ENCODE data around the gene ZDBF2. TPM values are rescaled to one million over a fixed set of nuclear protein-coding genes. Genes with fewer than 3 reads are reported as not detected.

ZDBF2 gene
- total and polyA plus RNA-seq, 9 of the 15 experiments (the other 6 are each of a cell fraction or from before 2014, with no cell fraction given): 0.01 to 0.04 (median 0.03) TPM; not detected in 3

Small RNA genes within 50 kb of the gene (small RNA-seq; reads per million reads assigned to genes)
- gene HMGN1P6 (not detected), gene RN7SKP260 (not detected)

Other genes starting within 250 kb of the ZDBF2 start
- 2.3 and 3.0 TPM in 2 replicates for gene INO80D, start 188.5 kb upstream of the ZDBF2 start, total RNA-seq (2014; rRNA removed)
- gene INO80D, start 188.5 kb upstream of the ZDBF2 start, total RNA-seq (2014; rRNA removed; fragmentation: Illumina TruSeq; extraction: Trizol): 4.0 and 4.1 TPM in 2 replicates
- gene INO80D, start 188.5 kb upstream of the ZDBF2 start, total RNA-seq (2015; rRNA removed; fragmentation: Illumina TruSeq; extraction: Trizol): 4.3 and 4.7 TPM in 2 replicates
- 7.7 and 8.1 TPM in 2 replicates for gene INO80D, start 188.5 kb upstream of the ZDBF2 start, total RNA-seq (2021)
- 2.9 and 3.8 TPM in 2 replicates for gene INO80D, start 188.5 kb upstream of the ZDBF2 start, polyA plus RNA-seq (2011; rRNA removed)
- gene INO80D, start 188.5 kb upstream of the ZDBF2 start, polyA plus RNA-seq (2014; fragmentation: Illumina TruSeq; extraction: Trizol): 1.5 and 1.7 TPM in 2 replicates
- gene INO80D, start 188.5 kb upstream of the ZDBF2 start, polyA plus RNA-seq (2014; fragmentation: Nextera tagmentation; extraction: Ambion mirVana): 1 to 10 TPM in 1 of 2 experiments, under 1 TPM in 1; 0.64 to 1.4 TPM
- 1.7 and 1.9 TPM in 2 replicates for gene INO80D, start 188.5 kb upstream of the ZDBF2 start, polyA plus RNA-seq (2014; rRNA removed)
- gene NDUFS1, start 115.2 kb upstream of the ZDBF2 start, total RNA-seq (2014; rRNA removed): 86.8 and 92.7 TPM in 2 replicates
- gene NDUFS1, start 115.2 kb upstream of the ZDBF2 start, total RNA-seq (2014; rRNA removed; fragmentation: Illumina TruSeq; extraction: Trizol): 118 and 143 TPM in 2 replicates
- 86.5 and 91.5 TPM in 2 replicates for gene NDUFS1, start 115.2 kb upstream of the ZDBF2 start, total RNA-seq (2015; rRNA removed; fragmentation: Illumina TruSeq; extraction: Trizol)
- 87.9 and 90.5 TPM in 2 replicates for gene NDUFS1, start 115.2 kb upstream of the ZDBF2 start, total RNA-seq (2021)
- gene NDUFS1, start 115.2 kb upstream of the ZDBF2 start, polyA plus RNA-seq (2011; rRNA removed): 84.7 and 130 TPM in 2 replicates
- 99.8 and 102 TPM in 2 replicates for gene NDUFS1, start 115.2 kb upstream of the ZDBF2 start, polyA plus RNA-seq (2014; fragmentation: Illumina TruSeq; extraction: Trizol)
- 100 to 1,000 TPM in 1 of 2 experiments, 10 to 100 TPM in 1; 75.0 to 116 TPM for gene NDUFS1, start 115.2 kb upstream of the ZDBF2 start, polyA plus RNA-seq (2014; fragmentation: Nextera tagmentation; extraction: Ambion mirVana)
- 76.8 and 77.4 TPM in 2 replicates for gene NDUFS1, start 115.2 kb upstream of the ZDBF2 start, polyA plus RNA-seq (2014; rRNA removed)
- gene EEF1B2, start 114.8 kb upstream of the ZDBF2 start, total RNA-seq (2014; rRNA removed): 522 and 628 TPM in 2 replicates
- gene EEF1B2, start 114.8 kb upstream of the ZDBF2 start, total RNA-seq (2014; rRNA removed; fragmentation: Illumina TruSeq; extraction: Trizol): 893 and 908 TPM in 2 replicates
- 878 and 910 TPM in 2 replicates for gene EEF1B2, start 114.8 kb upstream of the ZDBF2 start, total RNA-seq (2015; rRNA removed; fragmentation: Illumina TruSeq; extraction: Trizol)
- 643 and 674 TPM in 2 replicates for gene EEF1B2, start 114.8 kb upstream of the ZDBF2 start, total RNA-seq (2021)
- gene EEF1B2, start 114.8 kb upstream of the ZDBF2 start, polyA plus RNA-seq (2011; rRNA removed): 920 and 1,079 TPM in 2 replicates
- gene EEF1B2, start 114.8 kb upstream of the ZDBF2 start, polyA plus RNA-seq (2014; fragmentation: Illumina TruSeq; extraction: Trizol): 748 and 796 TPM in 2 replicates
- 1,000 to 10,000 TPM in 1 of 2 experiments, 100 to 1,000 TPM in 1; 943 to 1,148 TPM for gene EEF1B2, start 114.8 kb upstream of the ZDBF2 start, polyA plus RNA-seq (2014; fragmentation: Nextera tagmentation; extraction: Ambion mirVana)
- 803 and 861 TPM in 2 replicates for gene EEF1B2, start 114.8 kb upstream of the ZDBF2 start, polyA plus RNA-seq (2014; rRNA removed)
- gene ADAM23, start 168.9 kb downstream of the ZDBF2 start, total RNA-seq (2014; rRNA removed): not detected in 2 replicates
- gene ADAM23, start 168.9 kb downstream of the ZDBF2 start, total RNA-seq (2014; rRNA removed; fragmentation: Illumina TruSeq; extraction: Trizol): not detected in 2 replicates
- not detected in 2 replicates for gene ADAM23, start 168.9 kb downstream of the ZDBF2 start, total RNA-seq (2015; rRNA removed; fragmentation: Illumina TruSeq; extraction: Trizol)
- gene ADAM23, start 168.9 kb downstream of the ZDBF2 start, total RNA-seq (2021): 0.02 and 0.16 TPM in 2 replicates
- not detected in 2 replicates for gene ADAM23, start 168.9 kb downstream of the ZDBF2 start, polyA plus RNA-seq (2011; rRNA removed)
- not detected in 2 replicates for gene ADAM23, start 168.9 kb downstream of the ZDBF2 start, polyA plus RNA-seq (2014; fragmentation: Illumina TruSeq; extraction: Trizol)
- not detected for gene ADAM23, start 168.9 kb downstream of the ZDBF2 start, polyA plus RNA-seq (2014; fragmentation: Nextera tagmentation; extraction: Ambion mirVana)
- not detected in 2 replicates for gene ADAM23, start 168.9 kb downstream of the ZDBF2 start, polyA plus RNA-seq (2014; rRNA removed)

Data from K562 (cell line).